HEK293 (cell line): ENCODE measurements around the gene MSH2.

ENCODE experiments used
- CTCF ChIA-PET: fragments of 350-600 bp; formaldehyde crosslinking; extraction: SDS; loops from one replicate; lab custom pipeline; 2021; ENCODE audit warnings: antibody characterized with exemption; lab: Yijun Ruan, JAX
- POLR2A ChIA-PET: fragments of 300-600 bp; formaldehyde crosslinking; extraction: SDS; loops from one replicate; lab custom pipeline; 2020; ENCODE audit warnings: antibody characterized with exemption, inconsistent platforms; lab: Yijun Ruan, JAX
- H3K27ac ChIP-seq: fragments of 200-500 bp; sonication (Bioruptor generic); 2 replicates; pipeline ENCODE4 v1.5.1; 2014; ENCODE audit warnings: low read depth, low read length, control low read depth, inconsistent platforms; ENCODE audit errors: extremely low read depth
- H3K36me3 ChIP-seq, 2 experiments: fragments of 200-500 bp in 1 of 2; sonication (Bioruptor generic) in 1 of 2; 1 replicate in 1 of 2; 2 replicates in 1 of 2; pipeline ENCODE4 v1.5.1; 2014 to 2017; ENCODE audit warnings: inconsistent platforms in 2 of 2, low read length in 2 of 2; ENCODE audit not compliant: control insufficient read depth in 2 of 2, insufficient read depth in 1 of 2
- H3K4me1 ChIP-seq: fragments of 200-500 bp; sonication (Bioruptor generic); 2 replicates; pipeline ENCODE4 v1.5.1; 2014; ENCODE audit warnings: mild to moderate bottlenecking, low read length, inconsistent platforms; ENCODE audit not compliant: control insufficient read depth, insufficient read depth
- H3K4me3 ChIP-seq: 2 replicates; pipeline ENCODE4 v1.5.1; 2011; ENCODE audit warnings: low read depth, mild to moderate bottlenecking, control low read depth, low read length, moderate library complexity
- H3K9me3 ChIP-seq: fragments of 200-500 bp; sonication (Bioruptor generic); 2 replicates; pipeline ENCODE4 v1.5.1; 2014; ENCODE audit warnings: low read depth, low read length, inconsistent platforms; ENCODE audit not compliant: control insufficient read depth, insufficient read depth
- BCL11A ChIP-seq: fragments of 450-650 bp; formaldehyde crosslinking; IDR thresholded peaks from 2 replicates; pipeline ENCODE4 v1.5.1; 2016; ENCODE audit warnings: low read depth, missing biosample characterization, missing genetic modification characterization
- HOXC10 ChIP-seq: sonication (generic); formaldehyde crosslinking; IDR thresholded peaks from 2 replicates; pipeline ENCODE4 v1.8.1; 2023; ENCODE audit warnings: mild to moderate bottlenecking, missing genetic modification reagents
- OSR2 ChIP-seq: fragments of 450-650 bp; formaldehyde crosslinking; IDR thresholded peaks from 2 replicates; pipeline ENCODE4 v1.5.1; 2016; ENCODE audit warnings: missing biosample characterization, missing genetic modification characterization
- PRDM1 ChIP-seq: fragments of 450-650 bp; formaldehyde crosslinking; IDR thresholded peaks from 2 replicates; pipeline ENCODE4; 2016; ENCODE audit warnings: missing biosample characterization, missing genetic modification characterization
- REPIN1 ChIP-seq: fragments of 450-650 bp; formaldehyde crosslinking; IDR thresholded peaks from 2 replicates; pipeline ENCODE4 v1.5.1; 2017; ENCODE audit warnings: missing biosample characterization, missing genetic modification characterization, low read depth
- SALL2 ChIP-seq: fragments of 450-650 bp; formaldehyde crosslinking; IDR thresholded peaks from 2 replicates; pipeline ENCODE4 v1.5.0; 2017; ENCODE audit warnings: missing biosample characterization, mild to moderate bottlenecking, missing genetic modification characterization, borderline replicate concordance
- SCRT2 ChIP-seq: fragments of 450-650 bp; formaldehyde crosslinking; IDR thresholded peaks from 2 replicates; pipeline ENCODE4 v1.5.1; 2016; ENCODE audit warnings: missing biosample characterization, missing genetic modification characterization
- SP7 ChIP-seq: fragments of 450-650 bp; formaldehyde crosslinking; IDR thresholded peaks from 2 replicates; pipeline ENCODE4 v1.5.1; 2016; ENCODE audit warnings: missing biosample characterization, missing genetic modification characterization
- ZBTB17 ChIP-seq: fragments of 450-650 bp; formaldehyde crosslinking; IDR thresholded peaks from 2 replicates; pipeline ENCODE4 v1.5.1; 2016; ENCODE audit warnings: missing biosample characterization, missing genetic modification characterization
- ZBTB7A ChIP-seq: fragments of 450-650 bp; formaldehyde crosslinking; IDR thresholded peaks from 2 replicates; pipeline ENCODE4 v1.5.1; 2016; ENCODE audit warnings: low read depth, missing biosample characterization, missing genetic modification characterization
- ZIC2 ChIP-seq: fragments of 450-650 bp; formaldehyde crosslinking; IDR thresholded peaks from 2 replicates; pipeline ENCODE4 v1.5.1; 2016; ENCODE audit warnings: missing biosample characterization, missing genetic modification characterization
- ZNF10 ChIP-seq: fragments of 450-650 bp; formaldehyde crosslinking; IDR thresholded peaks from 2 replicates; pipeline ENCODE4 v1.5.1; 2017; ENCODE audit warnings: missing biosample characterization, missing genetic modification characterization
- ZNF112 ChIP-seq: fragments of 450-650 bp; formaldehyde crosslinking; IDR thresholded peaks from 2 replicates; pipeline ENCODE4 v1.5.0; 2017; ENCODE audit warnings: missing biosample characterization, missing genetic modification characterization
- ZNF114 ChIP-seq: fragments of 450-650 bp; formaldehyde crosslinking; IDR thresholded peaks from 2 replicates; pipeline ENCODE4 v1.5.0; 2017; ENCODE audit warnings: missing biosample characterization, missing genetic modification characterization
- ZNF155 ChIP-seq: fragments of 450-650 bp; formaldehyde crosslinking; IDR thresholded peaks from 2 replicates; pipeline ENCODE4 v1.5.1; 2016; ENCODE audit warnings: missing biosample characterization, missing genetic modification characterization
- ZNF19 ChIP-seq: fragments of 450-650 bp; formaldehyde crosslinking; IDR thresholded peaks from 2 replicates; pipeline ENCODE4; 2016; ENCODE audit warnings: missing biosample characterization, missing genetic modification characterization, low read depth
- ZNF416 ChIP-seq: fragments of 450-650 bp; formaldehyde crosslinking; IDR thresholded peaks from 2 replicates; pipeline ENCODE4 v1.5.1; 2016; ENCODE audit warnings: missing biosample characterization, missing genetic modification characterization
- ZNF600 ChIP-seq: fragments of 450-650 bp; formaldehyde crosslinking; IDR thresholded peaks from 2 replicates; pipeline ENCODE4 v1.5.1; 2016; ENCODE audit warnings: missing biosample characterization, missing genetic modification characterization
- ZNF623 ChIP-seq: fragments of 450-650 bp; formaldehyde crosslinking; IDR thresholded peaks from 2 replicates; pipeline ENCODE4 v1.5.1; 2016; ENCODE audit warnings: missing biosample characterization, missing genetic modification characterization
- ZNF777 ChIP-seq: fragments of 450-650 bp; formaldehyde crosslinking; IDR thresholded peaks from 2 replicates; pipeline ENCODE4 v1.5.1; 2017; ENCODE audit warnings: missing biosample characterization, missing genetic modification characterization, borderline replicate concordance
- TF ChIP-seq, protein P1 (sequence below): IDR thresholded peaks from 2 replicates; pipeline ENCODE4 v1.6.1; 2011; ENCODE audit warnings: mild to moderate bottlenecking, low read depth, low read length, borderline replicate concordance
- TF ChIP-seq, protein P2 (sequence below): fragments of 450-650 bp; formaldehyde crosslinking; IDR thresholded peaks from 2 replicates; pipeline ENCODE4 v1.5.1; 2017; ENCODE audit warnings: missing biosample characterization, missing genetic modification characterization
- TF ChIP-seq, protein P3 (sequence below): fragments of 450-650 bp; formaldehyde crosslinking; IDR thresholded peaks from 2 replicates; pipeline ENCODE4 v1.5.1; 2016; ENCODE audit warnings: missing biosample characterization, missing genetic modification characterization
- TF ChIP-seq, protein P4 (sequence below): fragments of 450-650 bp; formaldehyde crosslinking; IDR thresholded peaks from 2 replicates; pipeline ENCODE4 v1.5.1; 2017; ENCODE audit warnings: missing biosample characterization, missing genetic modification characterization
- TF ChIP-seq, protein P5 (sequence below): fragments of 450-650 bp; formaldehyde crosslinking; IDR thresholded peaks from 2 replicates; pipeline ENCODE4 v1.5.1; 2016; ENCODE audit warnings: missing biosample characterization, missing genetic modification characterization
- TF ChIP-seq, protein P6 (sequence below): fragments of 450-650 bp; formaldehyde crosslinking; IDR thresholded peaks from 2 replicates; pipeline ENCODE4 v1.5.1; 2016; ENCODE audit warnings: missing biosample characterization, missing genetic modification characterization

MSH2 gene

DNA sequence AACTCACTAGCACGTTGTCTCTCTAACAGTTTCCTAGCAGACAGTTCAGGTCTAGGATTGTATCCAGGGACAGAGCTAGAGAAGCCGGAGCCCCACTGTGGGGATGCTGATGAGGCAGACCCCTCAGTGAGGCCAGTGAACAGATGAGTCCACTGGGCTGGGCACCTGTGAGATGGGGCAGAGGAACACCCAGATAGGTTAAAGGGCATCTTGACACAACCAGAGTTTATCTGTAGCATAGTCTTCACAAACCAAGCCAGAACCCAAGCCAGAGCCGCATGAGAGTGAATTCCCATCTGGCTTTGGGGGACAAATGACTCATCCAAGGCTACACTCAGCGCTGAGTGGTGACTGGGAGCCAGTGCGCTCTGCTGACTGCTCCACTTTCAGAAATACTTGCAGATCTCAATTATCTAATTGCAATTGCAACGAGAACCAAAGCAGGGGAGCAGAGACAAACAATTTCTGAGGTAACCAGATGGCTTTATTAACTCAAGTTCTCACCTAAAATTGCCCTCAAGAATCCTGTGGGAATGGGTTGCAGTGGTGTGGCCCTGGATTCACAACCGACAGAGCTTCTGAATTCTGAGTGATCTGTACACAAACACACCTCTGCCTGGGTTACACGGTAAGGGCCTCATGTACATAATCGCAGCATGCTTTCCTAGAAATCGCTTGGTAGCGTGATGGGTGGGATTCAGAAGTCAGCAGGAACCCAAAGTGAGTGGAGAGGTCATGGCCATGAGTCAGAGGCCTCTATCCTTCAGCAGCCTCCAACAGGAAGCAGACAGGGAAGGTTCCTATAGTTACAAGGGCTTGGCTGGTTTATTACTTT lies 48.7 kb upstream of the MSH2 start:
- H3K36me3 ChIP-seq = no peaks in the 10 kb centered on the region
- TF ChIP-seq, protein P1, sequence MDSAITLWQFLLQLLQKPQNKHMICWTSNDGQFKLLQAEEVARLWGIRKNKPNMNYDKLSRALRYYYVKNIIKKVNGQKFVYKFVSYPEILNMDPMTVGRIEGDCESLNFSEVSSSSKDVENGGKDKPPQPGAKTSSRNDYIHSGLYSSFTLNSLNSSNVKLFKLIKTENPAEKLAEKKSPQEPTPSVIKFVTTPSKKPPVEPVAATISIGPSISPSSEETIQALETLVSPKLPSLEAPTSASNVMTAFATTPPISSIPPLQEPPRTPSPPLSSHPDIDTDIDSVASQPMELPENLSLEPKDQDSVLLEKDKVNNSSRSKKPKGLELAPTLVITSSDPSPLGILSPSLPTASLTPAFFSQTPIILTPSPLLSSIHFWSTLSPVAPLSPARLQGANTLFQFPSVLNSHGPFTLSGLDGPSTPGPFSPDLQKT = no peak
- TF ChIP-seq ZIC2 (tag by site-specific recombination) = peak; percentile 89
- no peak for TF ChIP-seq ZBTB7A (tag by site-specific recombination)
- peak; percentile 31; the same call in 1 of the 2 replicates for TF ChIP-seq ZBTB17 (tag by site-specific recombination)
- TF ChIP-seq, protein P2, sequence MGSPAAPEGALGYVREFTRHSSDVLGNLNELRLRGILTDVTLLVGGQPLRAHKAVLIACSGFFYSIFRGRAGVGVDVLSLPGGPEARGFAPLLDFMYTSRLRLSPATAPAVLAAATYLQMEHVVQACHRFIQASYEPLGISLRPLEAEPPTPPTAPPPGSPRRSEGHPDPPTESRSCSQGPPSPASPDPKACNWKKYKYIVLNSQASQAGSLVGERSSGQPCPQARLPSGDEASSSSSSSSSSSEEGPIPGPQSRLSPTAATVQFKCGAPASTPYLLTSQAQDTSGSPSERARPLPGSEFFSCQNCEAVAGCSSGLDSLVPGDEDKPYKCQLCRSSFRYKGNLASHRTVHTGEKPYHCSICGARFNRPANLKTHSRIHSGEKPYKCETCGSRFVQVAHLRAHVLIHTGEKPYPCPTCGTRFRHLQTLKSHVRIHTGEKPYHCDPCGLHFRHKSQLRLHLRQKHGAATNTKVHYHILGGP (tag by site-specific recombination) = peak; percentile 63; the same call in 1 of the 2 replicates
- no peak for TF ChIP-seq SCRT2 (tag by site-specific recombination)
- TF ChIP-seq, protein P3, sequence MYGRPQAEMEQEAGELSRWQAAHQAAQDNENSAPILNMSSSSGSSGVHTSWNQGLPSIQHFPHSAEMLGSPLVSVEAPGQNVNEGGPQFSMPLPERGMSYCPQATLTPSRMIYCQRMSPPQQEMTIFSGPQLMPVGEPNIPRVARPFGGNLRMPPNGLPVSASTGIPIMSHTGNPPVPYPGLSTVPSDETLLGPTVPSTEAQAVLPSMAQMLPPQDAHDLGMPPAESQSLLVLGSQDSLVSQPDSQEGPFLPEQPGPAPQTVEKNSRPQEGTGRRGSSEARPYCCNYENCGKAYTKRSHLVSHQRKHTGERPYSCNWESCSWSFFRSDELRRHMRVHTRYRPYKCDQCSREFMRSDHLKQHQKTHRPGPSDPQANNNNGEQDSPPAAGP (tag by site-specific recombination) = peak; percentile 69
- no peak for TF ChIP-seq ZNF10 (tag by site-specific recombination)
- no peak for TF ChIP-seq REPIN1 (tag by site-specific recombination)
- peak; percentile 64 for TF ChIP-seq OSR2 (tag by site-specific recombination)
- TF ChIP-seq SP7 (tag by site-specific recombination) = peak; percentile 68
- peak; percentile 17; the same call in 1 of the 2 replicates for TF ChIP-seq PRDM1
- CTCF ChIA-PET = interaction anchor here (1.1 to 2.3 kb wide), 2 partner anchors 9 to 34 kb away, joined by 3 to 9 read pairs; no protein-coding TSS in a partner anchor
- POLR2A ChIA-PET = no interaction called here
- peaks cover 2% of the 10 kb centered on the region for H3K4me1 ChIP-seq
- H3K4me3 ChIP-seq = no peak overlapping the region
- no peak overlapping the region; the same call in 1 of the 2 replicates for H3K27ac ChIP-seq
- H3K9me3 ChIP-seq = no peaks in the 10 kb centered on the region

DNA sequence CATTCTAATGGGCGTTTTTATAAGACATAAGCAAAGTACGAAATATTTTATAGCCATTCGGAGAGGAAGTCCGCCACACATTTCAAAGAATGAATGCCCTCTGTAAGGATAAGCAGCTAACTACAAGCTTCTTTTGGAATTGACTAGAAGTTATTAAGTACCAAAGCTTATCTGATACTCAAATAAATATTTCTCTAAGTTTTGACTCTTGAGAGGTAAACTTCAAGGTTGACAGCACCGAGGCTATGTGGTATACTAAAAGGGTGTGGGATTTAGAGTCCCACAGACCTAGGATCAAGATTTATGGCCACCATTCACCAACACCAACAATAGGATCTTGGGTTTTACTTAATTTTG lies 48.1 kb upstream of the MSH2 start:
- no peak overlapping the region for H3K4me3 ChIP-seq
- H3K36me3 ChIP-seq = no peaks in the 10 kb centered on the region
- H3K4me1 ChIP-seq = peaks cover 2% of the 10 kb centered on the region
- no peak overlapping the region; the same call in 1 of the 2 replicates for H3K27ac ChIP-seq
- TF ChIP-seq ZNF777 (tag by site-specific recombination) (no peak), ZNF623 (tag by site-specific recombination) (no peak), ZNF600 (tag by site-specific recombination) (no peak), SALL2 (tag by site-specific recombination) (no peak), SP7 (tag by site-specific recombination) (no peak), ZNF112 (tag by site-specific recombination) (no peak), REPIN1 (tag by site-specific recombination) (no peak), ZNF114 (tag by site-specific recombination) (no peak), ZNF19 (tag by site-specific recombination) (no peak), BCL11A (tag by site-specific recombination) (no peak), HOXC10 (CRISPR knock-in tag) (no peak), ZNF155 (tag by site-specific recombination) (no peak), ZNF416 (tag by site-specific recombination) (no peak)
- TF ChIP-seq, protein P4, sequence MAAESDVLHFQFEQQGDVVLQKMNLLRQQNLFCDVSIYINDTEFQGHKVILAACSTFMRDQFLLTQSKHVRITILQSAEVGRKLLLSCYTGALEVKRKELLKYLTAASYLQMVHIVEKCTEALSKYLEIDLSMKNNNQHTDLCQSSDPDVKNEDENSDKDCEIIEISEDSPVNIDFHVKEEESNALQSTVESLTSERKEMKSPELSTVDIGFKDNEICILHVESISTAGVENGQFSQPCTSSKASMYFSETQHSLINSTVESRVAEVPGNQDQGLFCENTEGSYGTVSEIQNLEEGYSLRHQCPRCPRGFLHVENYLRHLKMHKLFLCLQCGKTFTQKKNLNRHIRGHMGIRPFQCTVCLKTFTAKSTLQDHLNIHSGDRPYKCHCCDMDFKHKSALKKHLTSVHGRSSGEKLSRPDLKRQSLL (tag by site-specific recombination) = no peak
- TF ChIP-seq, protein P5, sequence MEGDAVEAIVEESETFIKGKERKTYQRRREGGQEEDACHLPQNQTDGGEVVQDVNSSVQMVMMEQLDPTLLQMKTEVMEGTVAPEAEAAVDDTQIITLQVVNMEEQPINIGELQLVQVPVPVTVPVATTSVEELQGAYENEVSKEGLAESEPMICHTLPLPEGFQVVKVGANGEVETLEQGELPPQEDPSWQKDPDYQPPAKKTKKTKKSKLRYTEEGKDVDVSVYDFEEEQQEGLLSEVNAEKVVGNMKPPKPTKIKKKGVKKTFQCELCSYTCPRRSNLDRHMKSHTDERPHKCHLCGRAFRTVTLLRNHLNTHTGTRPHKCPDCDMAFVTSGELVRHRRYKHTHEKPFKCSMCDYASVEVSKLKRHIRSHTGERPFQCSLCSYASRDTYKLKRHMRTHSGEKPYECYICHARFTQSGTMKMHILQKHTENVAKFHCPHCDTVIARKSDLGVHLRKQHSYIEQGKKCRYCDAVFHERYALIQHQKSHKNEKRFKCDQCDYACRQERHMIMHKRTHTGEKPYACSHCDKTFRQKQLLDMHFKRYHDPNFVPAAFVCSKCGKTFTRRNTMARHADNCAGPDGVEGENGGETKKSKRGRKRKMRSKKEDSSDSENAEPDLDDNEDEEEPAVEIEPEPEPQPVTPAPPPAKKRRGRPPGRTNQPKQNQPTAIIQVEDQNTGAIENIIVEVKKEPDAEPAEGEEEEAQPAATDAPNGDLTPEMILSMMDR (tag by site-specific recombination) = no peak
- TF ChIP-seq, protein P6, sequence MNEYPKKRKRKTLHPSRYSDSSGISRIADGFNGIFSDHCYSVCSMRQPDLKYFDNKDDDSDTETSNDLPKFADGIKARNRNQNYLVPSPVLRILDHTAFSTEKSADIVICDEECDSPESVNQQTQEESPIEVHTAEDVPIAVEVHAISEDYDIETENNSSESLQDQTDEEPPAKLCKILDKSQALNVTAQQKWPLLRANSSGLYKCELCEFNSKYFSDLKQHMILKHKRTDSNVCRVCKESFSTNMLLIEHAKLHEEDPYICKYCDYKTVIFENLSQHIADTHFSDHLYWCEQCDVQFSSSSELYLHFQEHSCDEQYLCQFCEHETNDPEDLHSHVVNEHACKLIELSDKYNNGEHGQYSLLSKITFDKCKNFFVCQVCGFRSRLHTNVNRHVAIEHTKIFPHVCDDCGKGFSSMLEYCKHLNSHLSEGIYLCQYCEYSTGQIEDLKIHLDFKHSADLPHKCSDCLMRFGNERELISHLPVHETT (tag by site-specific recombination) = no peak
- no peaks in the 10 kb centered on the region for H3K9me3 ChIP-seq
- CTCF ChIA-PET = interaction anchor here (1.1 to 2.3 kb wide), 2 partner anchors 9 to 34 kb away, joined by 3 to 9 read pairs; no protein-coding TSS in a partner anchor
- POLR2A ChIA-PET = interaction anchor here (0.6 to 0.9 kb wide), 2 partner anchors 10 to 47 kb away, joined by 3 to 7 read pairs; no protein-coding TSS in a partner anchor
